ENCODE results near the gene RAPGEF1.
"Not testable (repeated sequence)": the region's sequence is repeated elsewhere in the genome, so short reads cannot be mapped to it uniquely, and the experiment has no call there.

GRCh38 chr9:131681108-131681507 is 58.8 kb downstream of the RAPGEF1 start:
- TF ChIP-seq POLR2AphosphoS5 (IDR thresholded peaks at IDR 0.05; ENCODE audit: borderline replicate concordance, low read depth, low read length); EZH2 (IDR thresholded peaks at IDR 0.05); FOXP2 (optimal IDR thresholded peaks at IDR 0.05; ENCODE audit: control extremely low read depth, extremely low read length, insufficient read depth): not testable (repeated sequence)

Data from SK-N-MC (cell line).